GM20431 (cell line): ENCODE data around the gene MEG3.

Source experiments
- in situ Hi-C: fragments of 300-500 bp; cut with MseI, MboI; formaldehyde crosslinking; loops from one replicate; pipeline ENCODE4 v1.15.0; 2020; ENCODE audit warnings: low sequenced_read_pairs; ENCODE audit not compliant: unreplicated experiment

Gene MEG3

GRCh38 chr14:100904307-100905087 lies 78.6 kb downstream of the MEG3 start:
- in situ Hi-C loops = no loop called here

GRCh38 chr14:100905166-100905565 lies 79.2 kb downstream of the MEG3 start:
- in situ Hi-C loops = no loop called here

- in situ Hi-C loops = no loop called here
Observed at GRCh38 chr14:100906420-100906819, 80.5 kb downstream of the MEG3 start.

- in situ Hi-C loops = no loop called here
Observed at GRCh38 chr14:100907240-100907639, 81.3 kb downstream of the MEG3 start.

GRCh38 chr14:100909439-100909838 lies 83.5 kb downstream of the MEG3 start:
- in situ Hi-C loops = no loop called here
